ENCODE measurements around the gene APMAP.

DNA sequence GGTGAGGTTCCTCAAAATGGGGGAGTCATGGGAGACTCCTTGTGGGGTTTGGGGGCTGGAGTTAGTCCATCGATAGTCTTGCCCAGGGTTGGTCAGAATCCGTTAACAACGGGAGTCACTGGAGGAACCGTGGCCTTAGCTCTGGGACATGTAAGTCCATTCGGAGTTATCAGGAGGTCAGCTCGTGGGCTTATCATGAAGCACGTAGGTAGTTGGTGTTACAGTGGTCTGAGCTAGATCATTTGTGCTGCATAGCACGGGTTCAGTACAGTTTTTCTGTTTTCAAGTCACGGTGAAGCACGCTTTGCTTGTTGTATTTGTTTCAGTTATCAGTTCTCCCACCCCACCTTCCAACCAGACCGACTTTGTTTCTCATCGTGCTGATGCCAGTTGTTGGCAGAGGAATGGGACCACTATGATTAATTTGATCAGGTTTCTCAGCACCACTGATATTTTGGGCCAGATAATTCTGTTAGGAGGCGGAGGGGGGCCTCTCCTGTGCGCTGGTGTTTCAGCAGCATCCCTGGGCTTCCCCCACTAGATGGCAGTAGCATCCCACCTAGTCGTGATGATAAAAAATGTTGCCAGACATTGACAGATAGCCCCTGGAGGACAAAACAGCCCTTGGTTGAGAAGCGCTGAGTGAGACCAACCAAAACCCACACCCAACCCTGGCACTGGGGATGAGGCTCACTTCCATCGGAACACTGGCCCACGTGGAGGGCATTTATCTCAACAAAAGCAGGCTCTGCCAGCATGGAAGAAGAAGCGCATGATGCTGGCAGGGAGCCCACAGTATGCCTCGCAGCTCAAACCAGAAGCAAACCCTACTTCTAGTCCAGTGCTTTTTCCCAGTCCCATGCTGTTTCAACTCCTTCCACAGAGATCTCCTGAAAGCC is 2.2 kb upstream of the APMAP start:
- TF ChIP-seq ZBTB11 (CRISPR knock-in tag; IDR thresholded peaks at IDR 0.05) (no peak), LARP7 (IDR thresholded peaks at IDR 0.05) (no peak), POLR2A (IDR thresholded peaks at IDR 0.05; ENCODE audit: low read depth, low read length) (no peak), TAF1 (IDR thresholded peaks at IDR 0.05; ENCODE audit: borderline replicate concordance, low read depth, low read length) (no peak)
